CD8-positive, alpha-beta memory T cell (primary cell): Measurements from ENCODE around the gene ANK2. TPM values are rescaled to one million over a fixed set of nuclear protein-coding genes. Genes with fewer than 3 reads are reported as not detected.

Source experiments
- CTCF ChIA-PET: fragments of 350-600 bp; sonication (Branson Sonifier 250); formaldehyde crosslinking; loops from one replicate; lab custom pipeline; 2021; ENCODE audit warnings: antibody characterized with exemption; lab: Charles Lee
- POLR2A ChIA-PET: fragments of 350-600 bp; sonication (Branson Sonifier 250); formaldehyde crosslinking; loops from one replicate; lab custom pipeline; 2021; ENCODE audit warnings: antibody characterized with exemption; lab: Charles Lee
- DNase-seq, 5 donors: peaks; one replicate each; pipeline versions ENCODE4 v3.0.0 to v3.0.0-alpha.2; 2020 to 2022; ENCODE audit warnings: mixed read lengths in 1 of 5
- H3K27ac ChIP-seq: one replicate; pipeline ENCODE4 v1.7.0; 2013; ENCODE audit warnings: low read depth, mild to moderate bottlenecking, low read length, moderate library complexity
- H3K27me3 ChIP-seq: 2 replicates; pipeline ENCODE4 v1.7.0; 2013; ENCODE audit warnings: low read length, mild to moderate bottlenecking; ENCODE audit not compliant: insufficient read depth, poor library complexity, severe bottlenecking
- H3K36me3 ChIP-seq: 2 replicates; pipeline ENCODE4 v1.7.0; 2013; ENCODE audit warnings: mild to moderate bottlenecking, low read length, moderate library complexity; ENCODE audit not compliant: insufficient read depth
- H3K4me1 ChIP-seq: 2 replicates; pipeline ENCODE4 v1.7.0; 2013; ENCODE audit warnings: mild to moderate bottlenecking, low read length, moderate library complexity; ENCODE audit not compliant: insufficient read depth
- H3K4me3 ChIP-seq: 2 replicates; pipeline ENCODE4 v1.7.0; 2013; ENCODE audit warnings: mild to moderate bottlenecking, low read length
- H3K9me3 ChIP-seq: 2 replicates; pipeline ENCODE4 v1.7.0; 2013; ENCODE audit warnings: mild to moderate bottlenecking, low read length
- H3K27ac Mint-ChIP-seq, 8 donors: one replicate each; pipeline ENCODE4 v1.8.0; 2020 to 2021; ENCODE audit warnings: mixed read lengths in 8 of 8, mild to moderate bottlenecking in 6 of 8, inconsistent platforms in 3 of 8, moderate library complexity in 3 of 8
- H3K27me3 Mint-ChIP-seq, 2 donors: one replicate each; pipeline ENCODE4 v1.8.0; 2020 to 2021; ENCODE audit warnings: mixed read lengths in 2 of 2, mild to moderate bottlenecking in 1 of 2, moderate library complexity in 1 of 2
- H3K36me3 Mint-ChIP-seq, 3 donors: one replicate each; pipeline ENCODE4 v1.8.0; 2020 to 2021; ENCODE audit warnings: mixed read lengths in 3 of 3, inconsistent platforms in 1 of 3, mild to moderate bottlenecking in 1 of 3
- H3K4me1 Mint-ChIP-seq, 3 donors: one replicate each; pipeline ENCODE4 v1.8.0; 2020 to 2021; ENCODE audit warnings: mixed read lengths in 3 of 3, inconsistent platforms in 1 of 3, mild to moderate bottlenecking in 1 of 3
- H3K4me3 Mint-ChIP-seq, 7 donors: one replicate each; pipeline ENCODE4 v1.8.0; 2020 to 2021; ENCODE audit warnings: mixed read lengths in 7 of 7, mild to moderate bottlenecking in 6 of 7, moderate library complexity in 4 of 7, inconsistent platforms in 2 of 7
- H3K9me3 Mint-ChIP-seq, 5 donors: one replicate each; pipeline ENCODE4 v1.8.0; 2020 to 2022; ENCODE audit warnings: mixed read lengths in 5 of 5, mild to moderate bottlenecking in 3 of 5, moderate library complexity in 2 of 5, inconsistent platforms in 1 of 5
- polyA plus RNA-seq: library from polyadenylated mRNA; unstranded; fragments of 300-500 nt; fragmentation: Illumina TruSeq; gene quantifications from one replicate; pipeline ENCODE4 v1.2.3, GENCODE V29; 2021
- total RNA-seq, 2 experiments: library from RNA; stranded (reverse); gene quantifications; one replicate each; pipeline ENCODE4 v1.2.3, GENCODE V29; 2021

Gene ANK2
- total and polyA plus RNA-seq, 3 experiments from 2014 or later, result 0.26 to 0.80 TPM; not detected in 1

DNA sequence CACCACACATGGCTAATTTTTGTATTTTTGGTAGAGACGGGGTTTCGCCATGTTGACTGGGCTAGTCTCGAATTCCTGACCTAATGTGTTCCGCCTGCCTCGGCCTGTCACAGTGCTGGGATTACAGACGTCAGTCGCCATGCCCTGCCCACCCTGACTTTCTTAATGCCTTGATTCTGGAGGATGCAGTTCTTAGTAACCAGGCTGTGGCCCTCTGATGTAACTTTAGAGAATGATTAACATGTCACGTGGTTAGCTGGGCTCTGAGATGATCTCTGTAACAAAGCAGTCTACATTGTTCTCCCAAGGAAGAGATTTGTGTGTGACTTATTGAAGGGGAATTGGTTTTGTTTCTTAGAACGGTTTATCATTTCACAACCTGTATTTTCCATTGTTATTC is 30.6 kb downstream of the ANK2 start:
- Histone ChIP-seq H3K9me3 (no peaks in the 10 kb centered on the region), H3K36me3 (no peaks in the 10 kb centered on the region), H3K4me1 (no peaks in the 10 kb centered on the region), H3K4me3 (no peak overlapping the region), H3K27me3 (no peaks in the 10 kb centered on the region), H3K27ac (no peak overlapping the region)
- Mint-ChIP-seq H3K27ac (peak overlapping the region in 1 of 8 donors; percentile 58), H3K4me1 (no peaks in the 10 kb centered on the region), H3K27me3 (no peaks in the 10 kb centered on the region), H3K36me3 (no peaks in the 10 kb centered on the region), H3K9me3 (peaks cover 0 to 5% (median 0%) of the 10 kb centered on the region in 5 donors), H3K4me3 (no peak overlapping the region)
- CTCF ChIA-PET, result no interaction called here
- POLR2A ChIA-PET, result no interaction called here
- no peak for DNase-seq

DNA sequence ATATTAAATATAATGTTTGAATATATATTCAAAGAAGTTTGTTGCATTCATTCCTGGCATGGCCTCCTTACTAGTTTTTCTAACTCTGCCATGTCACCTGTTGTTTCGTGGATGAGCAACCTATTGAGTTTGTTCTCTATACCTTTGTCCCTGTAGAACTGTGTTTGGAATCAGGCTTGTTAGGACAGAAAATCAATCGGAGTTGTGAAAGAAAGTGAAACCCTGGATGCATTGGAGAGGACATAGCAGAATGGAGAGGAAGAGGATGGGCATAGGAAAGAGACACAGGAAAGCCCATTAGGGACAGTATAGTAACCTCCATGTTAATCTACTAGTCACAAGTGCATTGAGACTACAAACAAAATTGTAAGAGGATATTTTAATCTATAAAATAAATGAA is 31.2 kb downstream of the ANK2 start:
- CTCF ChIA-PET, result no interaction called here
- peaks cover 0 to 5% (median 0%) of the 10 kb centered on the region in 5 donors for H3K9me3 Mint-ChIP-seq
- no peak for DNase-seq

DNA sequence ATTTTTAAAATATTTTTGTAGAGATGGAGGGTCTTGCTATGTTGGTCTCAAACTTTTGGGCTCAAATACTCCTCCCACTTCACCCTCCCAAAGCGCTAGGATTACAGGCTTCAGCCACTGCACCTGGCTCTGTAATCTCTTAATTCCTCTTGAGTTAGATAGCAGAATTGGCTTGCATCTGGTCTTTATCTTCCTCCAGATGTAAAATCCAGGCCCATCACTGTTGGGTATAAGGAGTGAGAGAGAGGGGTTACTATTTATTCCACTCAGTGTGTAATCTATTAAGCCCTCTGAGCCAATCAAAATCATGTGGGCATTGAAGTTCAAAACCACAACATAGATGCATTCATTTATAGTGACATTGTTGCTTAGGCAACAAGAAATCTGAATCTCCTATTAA is 33.9 kb downstream of the ANK2 start:
- H3K27me3 Mint-ChIP-seq, result no peaks in the 10 kb centered on the region
- no peaks in the 10 kb centered on the region for H3K27me3 ChIP-seq
- no peak for DNase-seq
- H3K9me3 ChIP-seq, result no peaks in the 10 kb centered on the region
- H3K27ac ChIP-seq, result no peak overlapping the region
- no peaks in the 10 kb centered on the region for H3K36me3 Mint-ChIP-seq
- no peaks in the 10 kb centered on the region for H3K36me3 ChIP-seq
- ChIA-PET CTCF (no interaction called here), POLR2A (no interaction called here)
- no peaks in the 10 kb centered on the region for H3K9me3 Mint-ChIP-seq
- H3K4me3 Mint-ChIP-seq, result no peak overlapping the region
- H3K4me3 ChIP-seq, result no peak overlapping the region
- no peak overlapping the region for H3K27ac Mint-ChIP-seq
- H3K4me1 ChIP-seq, result no peaks in the 10 kb centered on the region
- H3K4me1 Mint-ChIP-seq, result no peaks in the 10 kb centered on the region

More for the DNA sequence above, 31.2 kb downstream of the ANK2 start:
- no peaks in the 10 kb centered on the region for H3K27me3 Mint-ChIP-seq
- no peak overlapping the region for H3K27ac Mint-ChIP-seq
- Histone ChIP-seq H3K27me3 (no peaks in the 10 kb centered on the region), H3K4me3 (no peak overlapping the region), H3K4me1 (no peaks in the 10 kb centered on the region), H3K27ac (no peak overlapping the region), H3K9me3 (no peaks in the 10 kb centered on the region), H3K36me3 (no peaks in the 10 kb centered on the region)
- POLR2A ChIA-PET, result no interaction called here
- H3K4me3 Mint-ChIP-seq, result no peak overlapping the region
- H3K36me3 Mint-ChIP-seq, result no peaks in the 10 kb centered on the region
- no peaks in the 10 kb centered on the region for H3K4me1 Mint-ChIP-seq

DNA sequence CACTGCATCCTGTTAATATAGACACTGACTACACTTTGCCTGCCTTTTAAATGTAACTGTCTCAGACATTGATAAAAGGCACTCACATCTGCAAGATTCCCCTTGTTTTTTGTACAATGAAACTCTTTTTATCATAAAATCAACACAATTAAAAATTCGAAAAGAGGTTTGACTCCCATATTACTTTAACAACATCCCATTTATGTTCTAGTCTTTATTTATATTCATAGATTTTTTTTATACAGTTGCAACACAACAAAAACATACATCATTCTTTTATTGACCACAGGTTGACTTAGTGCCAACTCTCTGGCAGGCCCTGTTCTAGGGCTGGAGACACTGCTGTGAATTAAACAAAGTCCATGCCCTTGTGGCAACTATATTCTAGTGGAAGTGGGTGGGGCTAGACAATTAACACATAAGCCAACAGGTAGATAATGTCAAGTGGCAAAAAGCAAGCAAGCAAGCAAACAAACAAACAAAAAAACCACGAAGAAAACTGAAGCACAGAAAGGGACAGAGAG is 36.8 kb downstream of the ANK2 start:
- H3K4me3 Mint-ChIP-seq, result no peak overlapping the region
- CTCF ChIA-PET, result no interaction called here
- no peaks in the 10 kb centered on the region for H3K9me3 ChIP-seq

DNA sequence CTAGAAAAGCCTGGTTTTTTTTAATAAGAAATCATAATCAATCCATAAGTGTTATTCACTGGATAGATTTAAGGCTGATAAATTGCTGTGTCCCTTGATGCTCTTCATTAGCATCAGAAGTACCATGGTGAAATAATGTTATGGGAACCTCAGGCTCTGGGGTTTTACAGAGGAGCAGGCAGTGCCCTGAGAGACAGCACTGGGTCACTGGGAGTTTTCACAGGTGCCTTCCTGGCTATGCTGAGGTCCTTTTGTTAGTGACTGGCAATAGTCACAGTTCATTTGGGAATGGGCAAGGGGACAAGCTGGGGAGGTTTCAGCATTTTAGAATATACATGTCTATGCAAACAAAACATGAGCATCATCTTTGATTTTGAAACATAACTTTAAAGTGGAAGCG is 38.6 kb downstream of the ANK2 start:
- Histone ChIP-seq H3K9me3 (no peaks in the 10 kb centered on the region), H3K27me3 (no peaks in the 10 kb centered on the region), H3K4me3 (no peak overlapping the region), H3K27ac (no peak overlapping the region), H3K36me3 (no peaks in the 10 kb centered on the region), H3K4me1 (no peaks in the 10 kb centered on the region)
- Mint-ChIP-seq H3K4me3 (no peak overlapping the region), H3K9me3 (no peaks in the 10 kb centered on the region), H3K27ac (no peak overlapping the region), H3K36me3 (no peaks in the 10 kb centered on the region), H3K4me1 (no peaks in the 10 kb centered on the region), H3K27me3 (no peaks in the 10 kb centered on the region)
- DNase-seq, result no peak
- POLR2A ChIA-PET, result no interaction called here
- CTCF ChIA-PET, result no interaction called here

More for the DNA sequence above, 36.8 kb downstream of the ANK2 start:
- no peaks in the 10 kb centered on the region for H3K4me1 Mint-ChIP-seq
- no peaks in the 10 kb centered on the region for H3K36me3 Mint-ChIP-seq
- Histone ChIP-seq H3K27ac (no peak overlapping the region), H3K27me3 (no peaks in the 10 kb centered on the region), H3K4me1 (no peaks in the 10 kb centered on the region), H3K4me3 (no peak overlapping the region), H3K36me3 (no peaks in the 10 kb centered on the region)
- H3K9me3 Mint-ChIP-seq, result no peaks in the 10 kb centered on the region
- no peak for DNase-seq
- no peaks in the 10 kb centered on the region for H3K27me3 Mint-ChIP-seq
- no peak overlapping the region for H3K27ac Mint-ChIP-seq
- POLR2A ChIA-PET, result no interaction called here

DNA sequence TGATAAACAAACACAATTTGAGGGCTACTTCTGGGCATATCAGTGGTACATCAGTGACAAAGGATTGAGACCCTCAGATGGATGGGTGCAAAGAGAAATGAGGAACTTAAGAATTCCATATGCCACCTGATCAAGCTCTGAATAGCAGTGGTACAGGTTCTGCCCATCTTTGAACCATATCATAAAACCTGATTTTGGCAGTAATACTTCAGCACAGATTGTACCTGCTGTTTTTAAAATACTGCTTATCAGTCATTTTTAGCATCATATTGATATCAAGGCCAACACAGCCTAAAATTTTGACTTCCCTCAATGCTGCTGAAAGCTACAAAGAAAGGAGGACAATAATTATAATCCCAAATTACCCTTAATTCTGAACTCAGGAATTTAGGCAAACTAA is 41.5 kb downstream of the ANK2 start:
- ChIA-PET POLR2A (no interaction called here), CTCF (no interaction called here)
- H3K4me1 ChIP-seq, result no peaks in the 10 kb centered on the region
- Mint-ChIP-seq H3K9me3 (no peaks in the 10 kb centered on the region), H3K36me3 (no peaks in the 10 kb centered on the region), H3K27me3 (peaks cover 0 to 3% of the 10 kb centered on the region in 2 donors), H3K4me1 (no peaks in the 10 kb centered on the region), H3K4me3 (no peak overlapping the region), H3K27ac (no peak overlapping the region)
- DNase-seq, result no peak
- H3K27ac ChIP-seq, result no peak overlapping the region
- H3K27me3 ChIP-seq, result no peaks in the 10 kb centered on the region
- no peaks in the 10 kb centered on the region for H3K36me3 ChIP-seq
- H3K4me3 ChIP-seq, result no peak overlapping the region
- H3K9me3 ChIP-seq, result no peaks in the 10 kb centered on the region

DNA sequence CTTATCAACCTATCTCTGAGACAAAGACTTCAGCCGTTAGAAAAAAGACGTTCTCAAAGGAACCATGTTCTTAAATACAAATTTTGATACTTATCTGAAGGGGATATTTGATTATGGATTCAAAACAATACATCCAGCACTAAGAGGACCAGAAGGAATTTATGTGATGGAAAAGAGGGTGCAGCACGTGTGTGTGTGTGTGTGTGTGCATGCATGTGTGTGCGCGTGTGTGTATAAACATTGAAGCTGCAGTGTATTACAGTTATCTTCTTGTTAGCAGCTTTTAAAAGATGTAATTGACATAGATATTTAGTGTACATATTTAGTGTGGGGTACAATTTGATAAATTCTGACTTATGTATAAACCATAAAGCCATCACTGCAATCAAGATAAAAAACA is 44.9 kb downstream of the ANK2 start:
- ChIA-PET POLR2A (no interaction called here), CTCF (no interaction called here)
- H3K27me3 Mint-ChIP-seq, result peaks cover 6 to 10% of the 10 kb centered on the region in 2 donors

DNA sequence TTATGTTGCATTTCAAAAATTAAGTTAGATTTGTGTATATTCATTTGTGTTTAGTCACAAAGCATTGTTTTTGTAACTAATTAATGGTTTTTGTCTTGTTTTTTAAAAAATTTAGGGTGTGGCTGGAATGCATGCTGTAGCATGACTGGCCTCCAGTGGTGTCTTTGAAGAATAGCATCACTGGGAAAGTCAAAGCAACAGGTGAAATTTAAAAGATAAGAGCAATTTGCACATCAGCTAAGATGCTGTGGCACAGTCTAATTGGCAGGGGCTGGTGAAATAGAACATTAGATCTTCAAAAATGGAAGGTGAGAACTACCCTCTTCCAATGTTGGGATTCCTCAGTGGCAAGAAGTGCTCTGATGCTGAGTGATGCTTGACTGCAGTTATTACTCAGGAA is 45.3 kb downstream of the ANK2 start:
- ChIA-PET POLR2A (no interaction called here), CTCF (no interaction called here)

More for the DNA sequence above, 44.9 kb downstream of the ANK2 start:
- no peaks in the 10 kb centered on the region for H3K9me3 Mint-ChIP-seq
- H3K4me1 ChIP-seq, result no peaks in the 10 kb centered on the region
- DNase-seq, result no peak
- no peak overlapping the region for H3K4me3 Mint-ChIP-seq
- H3K27me3 ChIP-seq, result no peaks in the 10 kb centered on the region
- no peak overlapping the region for H3K4me3 ChIP-seq
- H3K36me3 ChIP-seq, result no peaks in the 10 kb centered on the region
- no peaks in the 10 kb centered on the region for H3K36me3 Mint-ChIP-seq
- H3K4me1 Mint-ChIP-seq, result no peaks in the 10 kb centered on the region
- H3K9me3 ChIP-seq, result no peaks in the 10 kb centered on the region
- no peak overlapping the region for H3K27ac ChIP-seq
- H3K27ac Mint-ChIP-seq, result no peak overlapping the region

More for the DNA sequence above, 45.3 kb downstream of the ANK2 start:
- H3K27me3 Mint-ChIP-seq, result peaks cover 6 to 10% of the 10 kb centered on the region in 2 donors
- no peak overlapping the region for H3K27ac ChIP-seq
- no peaks in the 10 kb centered on the region for H3K9me3 ChIP-seq
- no peaks in the 10 kb centered on the region for H3K27me3 ChIP-seq
- H3K9me3 Mint-ChIP-seq, result no peaks in the 10 kb centered on the region
- H3K4me3 ChIP-seq, result no peak overlapping the region
- H3K4me3 Mint-ChIP-seq, result no peak overlapping the region
- no peak for DNase-seq
- H3K36me3 Mint-ChIP-seq, result no peaks in the 10 kb centered on the region
- H3K4me1 Mint-ChIP-seq, result no peaks in the 10 kb centered on the region
- H3K4me1 ChIP-seq, result no peaks in the 10 kb centered on the region
- H3K27ac Mint-ChIP-seq, result no peak overlapping the region
- no peaks in the 10 kb centered on the region for H3K36me3 ChIP-seq
